Erythroblast (primary cell): ENCODE data around the gene UIMC1.
A peak's percentile ranks its signal among the peaks of the same experiment; 100 is the strongest.

Experiments used
- DNase-seq, 2 experiments: peaks; one replicate each; lab custom pipeline; 2025; lab: John Stamatoyannopoulos, UW
- GATA1 ChIP-seq: IDR thresholded peaks from 2 replicates; pipeline ENCODE4 v1.6.1; 2011; ENCODE audit warnings: low read depth, mild to moderate bottlenecking, control low read depth, low read length, moderate library complexity
- POLR2A ChIP-seq: IDR thresholded peaks from 2 replicates; pipeline ENCODE4 v1.6.1; 2011; ENCODE audit warnings: mild to moderate bottlenecking, low read length

The UIMC1 gene

DNA sequence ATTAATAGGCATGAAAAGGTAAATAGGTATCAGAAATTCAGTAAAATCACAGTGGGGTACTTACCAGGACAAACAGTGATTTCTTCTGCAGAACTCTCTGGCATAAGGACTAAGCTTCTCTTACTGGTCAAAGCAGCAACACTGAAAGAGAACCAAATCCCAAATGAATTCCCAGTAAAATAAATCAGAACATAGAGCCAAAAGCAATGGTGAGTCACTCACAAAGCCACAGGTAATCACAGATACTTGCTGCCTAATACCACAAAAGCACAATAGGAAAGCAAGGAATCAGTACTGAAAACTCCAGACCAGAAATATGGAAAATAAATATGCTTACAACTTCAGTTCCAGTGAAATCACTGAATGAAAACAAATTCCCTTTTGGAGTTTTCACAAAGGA is 50.7 kb downstream of the UIMC1 start:
- TF ChIP-seq GATA1 (no peak), POLR2A (no peak)
- DNase-seq: no peak

DNA sequence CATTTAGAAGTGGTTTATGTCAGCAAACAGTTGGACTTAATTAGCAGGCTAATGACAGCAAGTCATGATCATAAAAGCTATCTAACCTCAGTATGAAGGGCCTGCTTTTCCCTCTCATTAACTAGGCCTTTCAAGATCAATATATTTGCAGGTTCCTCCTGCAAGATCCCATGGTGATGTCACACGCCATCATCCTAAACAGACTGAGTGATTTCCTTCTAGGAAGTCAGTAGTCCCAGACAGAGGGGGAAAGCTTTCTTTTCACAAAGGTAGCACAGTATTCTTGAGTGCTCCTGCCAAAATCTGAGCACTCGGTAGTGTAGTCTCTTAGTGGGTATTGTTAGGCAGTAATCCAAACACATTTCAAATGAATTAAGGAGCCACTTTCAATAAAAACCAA is 52.5 kb downstream of the UIMC1 start:
- no peak for DNase-seq
- TF ChIP-seq POLR2A: no peak
- no peak for TF ChIP-seq GATA1

DNA sequence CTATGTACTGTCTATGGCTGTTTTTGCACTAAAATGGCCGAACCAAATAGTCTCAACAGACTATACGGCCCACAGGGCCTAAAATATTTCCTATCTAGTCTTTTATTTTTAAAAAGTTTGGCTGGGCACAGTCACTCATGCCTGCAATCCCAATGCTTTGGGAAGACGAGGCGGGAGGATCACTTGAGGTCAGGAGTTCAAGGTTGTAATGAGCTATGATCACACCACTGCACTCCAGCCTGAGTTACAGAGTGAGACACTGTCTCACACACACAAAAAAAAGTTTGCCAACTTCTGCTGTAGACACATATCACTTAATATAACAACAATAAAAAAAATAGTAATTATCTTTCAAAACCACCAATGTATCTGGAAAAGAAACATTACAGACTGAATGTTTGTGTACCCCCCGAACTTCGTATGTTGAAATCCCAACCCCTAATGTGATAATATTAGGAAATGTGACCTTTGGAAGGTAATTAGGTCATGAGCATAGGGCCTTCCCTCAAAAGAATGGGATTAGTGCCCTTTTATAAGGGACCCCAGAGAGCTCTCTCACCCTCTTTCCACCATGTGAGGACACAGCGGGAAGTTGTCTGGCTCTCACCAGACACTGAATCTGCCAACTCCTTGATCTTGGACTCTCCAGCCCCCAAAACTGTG is 53.9 kb downstream of the UIMC1 start:
- no peak for DNase-seq
- TF ChIP-seq GATA1 (no peak), POLR2A (no peak)

DNA sequence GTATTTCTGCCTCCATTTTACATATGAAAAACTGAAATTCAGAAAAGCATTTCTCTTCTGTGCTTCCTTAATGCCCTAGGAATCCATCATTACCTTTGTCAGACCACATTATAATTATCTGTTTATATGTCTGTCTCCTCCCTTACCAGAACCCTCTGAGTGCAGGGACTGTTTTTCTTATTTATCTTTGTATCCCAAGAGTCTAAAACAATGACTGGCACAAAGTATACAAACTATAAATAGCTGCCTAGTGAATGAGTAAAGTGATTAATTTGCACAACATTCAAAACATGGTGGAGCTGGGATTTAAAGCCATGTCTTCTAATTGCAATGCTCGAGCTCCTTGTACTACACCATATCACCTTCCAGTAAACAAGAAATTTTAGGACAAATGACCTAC is 58.1 kb downstream of the UIMC1 start:
- DNase-seq: no peak
- TF ChIP-seq GATA1: no peak
- no peak for TF ChIP-seq POLR2A

DNA sequence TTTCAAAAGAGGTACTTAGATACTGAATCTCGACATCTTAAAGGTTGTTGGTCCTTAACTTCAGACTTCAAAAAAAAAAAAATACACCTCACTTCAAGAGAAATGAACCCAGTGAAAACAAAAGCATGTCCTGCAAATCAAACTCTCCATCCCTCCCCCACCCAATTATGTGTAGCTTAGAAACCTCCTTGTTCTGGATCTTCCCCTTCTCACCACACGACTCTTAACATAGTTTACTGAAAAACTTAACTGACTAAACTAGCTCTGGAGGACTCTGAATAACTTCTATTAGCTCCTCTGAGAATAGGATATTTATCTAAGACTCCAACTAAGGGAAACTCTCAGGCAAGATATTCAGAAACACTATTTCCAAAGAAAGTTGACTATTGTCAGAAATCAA is 58.7 kb downstream of the UIMC1 start:
- no peak for TF ChIP-seq POLR2A
- no peak for TF ChIP-seq GATA1

DNA sequence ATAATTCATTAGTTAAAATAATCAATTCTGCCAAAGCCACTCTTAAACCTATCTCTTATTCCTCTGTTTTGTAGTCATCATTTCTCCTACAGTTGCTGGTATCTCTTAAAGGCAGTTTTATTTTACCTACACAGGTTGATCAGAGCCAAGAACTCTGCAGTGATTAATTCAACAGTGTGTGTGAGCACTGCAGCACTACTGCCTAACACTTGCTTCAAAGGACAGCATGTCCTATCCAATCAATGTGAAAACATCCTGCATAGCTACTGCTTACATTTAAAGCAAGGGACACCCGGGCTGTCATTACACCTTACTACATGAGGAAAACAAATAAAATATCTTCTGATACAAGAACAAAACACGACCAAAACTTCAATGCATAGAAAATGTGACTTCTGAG is 62.3 kb downstream of the UIMC1 start:
- TF ChIP-seq POLR2A (no peak), GATA1 (no peak)
- no peak for DNase-seq

More for the DNA sequence above, 58.7 kb downstream of the UIMC1 start:
- no peak for DNase-seq

DNA sequence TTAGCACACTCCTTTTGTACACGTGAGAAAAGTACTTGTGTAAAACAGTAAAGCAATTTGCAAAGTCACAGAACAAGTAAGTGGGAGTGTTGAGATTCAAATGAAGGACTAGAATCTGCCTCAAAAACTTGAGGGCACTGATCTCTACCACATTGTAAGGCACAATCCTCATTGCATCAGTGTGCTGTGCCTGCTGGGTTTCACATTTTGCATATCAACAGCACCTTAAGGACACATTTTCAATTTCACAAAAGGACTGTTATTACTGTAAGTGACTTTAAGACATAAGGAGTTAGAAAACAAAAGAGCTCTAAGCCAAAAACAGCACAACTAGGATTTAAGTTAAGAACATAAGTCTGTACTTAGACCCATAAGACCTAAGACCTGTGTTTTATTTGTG is 62.8 kb downstream of the UIMC1 start:
- TF ChIP-seq GATA1 (no peak), POLR2A (no peak)

DNA sequence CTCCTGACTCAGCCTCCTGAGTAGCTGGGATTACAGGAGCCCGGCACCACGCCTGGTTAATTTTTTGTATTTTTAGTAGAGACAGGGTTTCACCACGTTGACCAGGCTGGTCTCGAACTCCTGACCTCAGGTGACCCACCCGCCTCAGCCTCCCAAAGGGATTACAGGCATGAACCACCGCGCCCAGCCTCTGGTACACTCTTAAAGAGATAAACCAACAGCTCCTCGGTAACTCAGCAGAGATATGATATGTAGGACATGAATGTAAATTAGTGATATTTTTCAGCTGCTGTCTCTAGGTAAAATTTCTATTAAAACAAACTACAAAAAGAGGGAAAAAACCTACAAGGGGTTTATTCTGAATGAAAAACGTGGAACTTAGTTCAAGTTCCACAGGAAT is 64.6 kb downstream of the UIMC1 start:
- DNase-seq: peak; percentile 60 to 78
- TF ChIP-seq POLR2A: no peak
- no peak for TF ChIP-seq GATA1

More for the DNA sequence above, 62.8 kb downstream of the UIMC1 start:
- DNase-seq: peak in 1 of 2 experiments; percentile 16

DNA sequence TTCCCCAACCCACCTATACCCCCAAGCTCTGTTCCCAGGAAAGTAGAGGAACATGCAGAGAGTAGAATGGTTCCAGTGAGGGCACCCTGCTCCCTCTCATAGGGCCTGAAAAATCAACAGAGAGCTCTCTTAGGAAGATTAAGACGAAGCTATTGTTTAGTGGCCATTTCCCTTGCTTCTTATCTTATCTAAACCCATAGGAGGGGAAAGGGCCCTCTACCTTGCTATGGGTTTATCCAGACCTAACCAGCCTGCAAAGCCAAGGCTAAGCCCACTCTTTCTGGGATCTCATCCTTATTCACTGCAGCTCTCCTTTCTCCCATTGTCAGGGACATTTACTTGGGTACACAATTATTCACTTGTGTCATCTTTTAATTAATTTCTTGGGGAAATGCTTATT is 68.1 kb downstream of the UIMC1 start:
- DNase-seq: peak in 1 of 2 experiments; percentile 10
- TF ChIP-seq GATA1 (no peak), POLR2A (no peak)

DNA sequence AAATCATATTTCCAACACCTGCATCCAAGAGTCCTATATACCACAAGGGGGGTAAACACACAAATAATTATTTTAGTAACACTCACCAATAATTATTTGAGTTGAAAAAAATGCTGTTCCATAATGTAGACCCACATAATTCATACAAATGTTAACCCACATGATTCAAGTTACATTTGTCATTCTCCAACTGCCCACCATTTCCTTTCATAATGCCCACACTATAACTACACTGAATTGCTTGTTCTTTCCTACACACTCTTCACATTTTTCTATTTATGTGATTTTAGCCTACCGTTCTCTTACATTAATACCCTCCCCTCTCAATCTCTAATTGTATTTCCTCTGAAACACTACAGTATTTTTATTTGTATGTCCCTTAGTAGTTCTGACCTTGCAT is 71.6 kb downstream of the UIMC1 start:
- no peak for TF ChIP-seq POLR2A
- no peak for TF ChIP-seq GATA1
- no peak for DNase-seq

DNA sequence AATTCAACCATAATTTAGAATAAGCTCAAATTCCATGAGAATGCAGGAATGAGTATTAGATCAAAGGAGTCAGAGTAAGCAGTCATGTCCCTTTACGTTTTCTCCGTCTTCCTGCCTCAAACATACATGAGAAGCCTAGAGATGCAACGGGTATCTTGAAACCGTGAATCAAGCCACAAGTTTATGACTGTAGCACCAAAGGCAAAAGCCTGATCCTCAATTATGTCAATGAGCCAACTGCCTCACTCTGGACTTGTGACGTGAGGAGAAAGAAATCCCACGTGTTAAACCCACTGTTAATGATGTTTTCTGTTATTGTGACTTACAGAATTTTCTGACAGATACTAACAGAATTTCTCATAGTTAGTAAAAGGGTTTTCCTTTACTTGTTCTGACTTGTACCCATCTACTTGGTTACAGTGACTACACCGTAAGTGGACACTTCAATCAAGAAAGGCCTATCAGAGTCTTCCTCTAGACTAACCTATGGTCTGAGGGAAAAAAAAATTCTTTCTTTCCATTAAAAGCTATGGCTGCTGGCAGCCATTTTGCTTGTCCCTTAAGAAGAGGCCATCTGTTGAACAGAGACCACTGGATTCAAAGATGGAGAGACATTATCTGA is 72.2 kb downstream of the UIMC1 start:
- no peak for DNase-seq
- TF ChIP-seq GATA1 (no peak), POLR2A (no peak)

DNA sequence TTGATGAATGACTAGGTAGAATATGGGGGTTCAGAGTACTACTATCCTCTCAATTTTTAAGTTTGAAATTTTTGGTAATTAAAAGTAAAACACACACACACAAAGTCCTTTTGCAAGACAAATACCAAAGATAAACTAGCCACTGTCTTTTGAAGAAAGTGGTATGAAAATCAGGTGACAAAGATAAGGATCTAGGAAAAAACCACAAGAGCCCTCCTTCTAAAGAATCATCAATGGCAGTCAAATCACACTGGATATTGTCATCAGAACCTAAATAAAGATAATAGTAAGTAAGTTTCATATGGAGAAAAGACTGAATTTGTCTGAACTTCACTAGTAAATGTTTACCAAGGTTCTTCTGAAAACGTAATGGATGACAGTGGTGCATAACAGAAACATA is 76.9 kb downstream of the UIMC1 start:
- DNase-seq: no peak
- TF ChIP-seq GATA1: no peak

DNA sequence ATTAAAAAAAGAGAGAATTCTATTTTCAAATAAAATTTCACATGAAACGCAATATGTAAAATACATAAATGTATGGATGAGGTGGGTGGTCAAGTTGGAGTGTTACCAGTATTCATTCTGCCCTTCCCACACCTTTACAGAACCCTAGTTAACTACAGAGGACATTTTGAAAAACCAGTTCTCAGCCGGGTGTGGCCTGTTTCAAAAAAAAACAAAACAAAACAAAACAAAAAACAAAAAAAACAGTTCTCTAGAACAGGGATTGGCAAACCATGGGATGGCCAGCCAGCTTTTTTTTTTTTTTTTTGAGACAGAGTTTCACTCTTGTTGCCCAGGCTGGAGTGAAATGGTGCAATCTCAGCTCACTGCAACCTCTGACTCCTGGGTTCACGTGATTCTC is 79.0 kb downstream of the UIMC1 start:
- TF ChIP-seq GATA1 (no peak), POLR2A (no peak)
- DNase-seq: no peak

DNA sequence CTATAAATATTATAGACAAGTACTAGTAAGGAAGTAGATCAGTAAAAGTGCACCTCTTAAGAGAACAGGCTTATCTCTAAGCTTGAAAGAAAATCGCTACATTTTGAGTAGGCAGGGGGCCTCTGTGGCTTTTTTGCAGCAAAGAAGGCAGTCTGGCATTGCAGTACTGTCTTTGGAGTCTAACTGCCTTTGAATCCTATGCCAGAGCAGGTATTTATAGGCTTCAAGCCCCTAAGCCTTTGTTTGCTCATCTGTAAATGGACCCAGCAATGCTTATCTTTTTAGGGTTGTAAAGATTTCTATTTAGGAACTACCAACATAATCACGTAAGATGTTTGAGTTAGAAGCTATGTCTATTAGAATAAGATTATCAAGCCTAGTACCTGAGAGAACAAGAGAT is 83.8 kb downstream of the UIMC1 start:
- no peak for DNase-seq
- TF ChIP-seq POLR2A: no peak

DNA sequence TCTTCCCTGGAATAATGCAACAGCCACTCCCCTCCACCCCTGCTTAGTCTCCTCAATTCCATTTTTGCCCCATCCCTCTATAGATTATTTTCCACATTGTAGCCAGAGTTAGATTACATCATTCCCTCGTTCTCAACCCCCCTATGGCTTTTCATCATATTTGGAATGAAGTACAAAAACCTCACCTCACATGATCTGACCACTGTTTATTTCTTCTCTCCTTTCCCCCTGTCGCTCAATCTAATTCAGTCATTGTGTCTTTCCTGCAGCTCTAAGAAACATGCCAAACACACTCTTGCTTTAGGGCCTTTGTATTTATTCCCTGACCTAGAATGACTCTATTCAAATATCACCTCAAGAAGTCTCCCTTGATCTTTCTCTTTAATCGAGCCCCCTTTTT is 84.9 kb downstream of the UIMC1 start:
- DNase-seq: no peak
- TF ChIP-seq GATA1: no peak
- TF ChIP-seq POLR2A: no peak

DNA sequence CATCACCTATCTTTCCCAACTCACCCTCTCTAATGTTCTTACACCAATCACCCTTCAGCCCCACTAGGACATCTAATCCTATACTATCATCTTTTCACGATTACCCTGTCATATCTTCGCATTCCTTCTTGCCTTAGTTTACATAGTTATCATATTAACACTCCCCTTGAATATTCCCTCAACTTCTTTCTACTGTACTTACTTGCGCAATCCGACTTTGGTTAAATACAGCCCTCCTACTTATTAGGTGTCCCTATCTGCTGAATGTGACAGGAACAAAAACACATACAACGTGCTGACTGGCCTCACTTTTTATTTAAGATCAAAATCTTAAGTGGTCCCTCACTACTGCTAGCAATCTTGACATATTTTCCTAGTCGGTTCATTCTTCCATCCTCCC is 88.0 kb downstream of the UIMC1 start:
- TF ChIP-seq GATA1: no peak
- TF ChIP-seq POLR2A: no peak
- no peak for DNase-seq
